Lower leg skin (tissue), 4 donors: ENCODE data around the gene PIGQ. TPM values are rescaled to one million over a fixed set of nuclear protein-coding genes. Genes with fewer than 3 reads are reported as not detected.

Experiments
- DNase-seq, 2 donors: peaks; one replicate each; pipeline ENCODE4 v3.0.0-alpha.2; 2019; ENCODE audit warnings: low spot score in 2 of 2
- H3K4me3 ChIP-seq: fragments of 200-600 bp; sonication (generic); 2 replicates; pipeline ENCODE4 v1.5.1; 2017; ENCODE audit warnings: mild to moderate bottlenecking, low read depth; ENCODE audit not compliant: poor library complexity, severe bottlenecking
- CTCF ChIP-seq, 3 donors: fragments of 450-650 bp; IDR thresholded peaks; one replicate each; pipeline ENCODE4 v1.5.1; 2016; ENCODE audit warnings: antibody characterized with exemption in 3 of 3, mild to moderate bottlenecking in 3 of 3, moderate library complexity in 2 of 3
- POLR2A ChIP-seq, 2 donors: fragments of 450-650 bp; IDR thresholded peaks; one replicate each; pipeline ENCODE4 v1.6.1; 2016 to 2017; ENCODE audit warnings: antibody characterized with exemption in 2 of 2, mild to moderate bottlenecking in 1 of 2, moderate library complexity in 1 of 2
- WGBS, 2 donors: methylation state at CpG; one replicate each; pipeline ENCODE4 v1.1.5; 2018; 5-methylcytosine and 5-hydroxymethylcytosine counted together
- intact Hi-C: fragments of 100-400 bp; cut with DNase I; formaldehyde crosslinking; loops from one replicate; pipeline ENCODE4 v1.15.0; 2023; ENCODE audit warnings: low total_unique reads
- total RNA-seq, 4 donors: library from RNA; depleted of rRNA; stranded (reverse); fragments of >200 nt; gene quantifications; one replicate each; pipeline ENCODE4 v1.1.0, GENCODE V29; 2016

PIGQ gene
- total RNA-seq, 4 donors from 2014 or later: 33.2 to 46.1 (median 43.5) TPM

GRCh38 chr16:534135-534534, 35.6 kb upstream of the PIGQ start:
- H3K4me3 ChIP-seq: no peak overlapping the region
- 83 to 90% methylated on average over 9 to 18 of the region's 21 CpGs for WGBS, 2 donors
- no peak for DNase-seq
- TF ChIP-seq CTCF (IDR thresholded peaks at IDR 0.05) (no peak), POLR2A (IDR thresholded peaks at IDR 0.05) (no peak)
- intact Hi-C loops: no loop called here

GRCh38 chr16:534856-535445, 34.8 kb upstream of the PIGQ start:
- H3K4me3 ChIP-seq: no peak overlapping the region
- DNase-seq: no peak
- no peak for TF ChIP-seq POLR2A (IDR thresholded peaks at IDR 0.05)
- no peak for TF ChIP-seq CTCF (IDR thresholded peaks at IDR 0.05)
- intact Hi-C loops: no loop called here
- 77 to 85% methylated on average over 21 to 27 of the region's 27 CpGs for WGBS, 2 donors

GRCh38 chr16:535446-536405, 34.0 kb upstream of the PIGQ start:
- 60% methylated on average over 17 to 25 of the region's 39 CpGs for whole genome bisulfite sequencing, 2 donors
- peak in 1 of 2 donors; percentile 51 for DNase-seq
- no peak for TF ChIP-seq POLR2A (IDR thresholded peaks at IDR 0.05)
- no peak for TF ChIP-seq CTCF (IDR thresholded peaks at IDR 0.05)
- intact Hi-C loops: no loop called here
- no peak overlapping the region for H3K4me3 ChIP-seq

GRCh38 chr16:536746-537145, 33.0 kb upstream of the PIGQ start:
- intact Hi-C loops: no loop called here
- no peak overlapping the region for H3K4me3 ChIP-seq
- WGBS, 2 donors: 76 to 80% methylated on average over 9 to 16 of the region's 17 CpGs
- TF ChIP-seq POLR2A (IDR thresholded peaks at IDR 0.05) (no peak), CTCF (IDR thresholded peaks at IDR 0.05) (no peak)
- DNase-seq: no peak

GRCh38 chr16:537415-538335, 32.1 kb upstream of the PIGQ start:
- no peak for TF ChIP-seq CTCF (IDR thresholded peaks at IDR 0.05)
- TF ChIP-seq POLR2A (IDR thresholded peaks at IDR 0.05): no peak
- DNase-seq: no peak
- no peak overlapping the region for H3K4me3 ChIP-seq
- intact Hi-C loops: no loop called here
- 89 to 93% methylated on average over 51 to 60 of the region's 60 CpGs for WGBS, 2 donors
